CD14-positive monocyte (primary cell): ENCODE data around the gene GNAL. TPM values are rescaled to one million over a fixed set of nuclear protein-coding genes. Genes with fewer than 3 reads are reported as not detected.

Source experiments
- DNase-seq, 3 donors: peaks; one replicate each; pipeline ENCODE4 v3.0.0-alpha.2; 2011 to 2022
- H2AFZ ChIP-seq: 2 replicates; pipeline ENCODE4 v1.6.0; 2012; ENCODE audit warnings: mild to moderate bottlenecking, low read depth, low read length, inconsistent platforms; ENCODE audit not compliant: insufficient read depth, poor library complexity, severe bottlenecking
- H3K27ac ChIP-seq, 2 donors: 1 replicate in 1 of 2; 2 replicates in 1 of 2; pipeline ENCODE4 v1.5.1; 2012 to 2013; ENCODE audit warnings: low read length in 2 of 2, control low read depth in 1 of 2, inconsistent platforms in 1 of 2, low read depth in 1 of 2, mild to moderate bottlenecking in 1 of 2
- H3K27me3 ChIP-seq, 2 donors: one replicate each; pipeline versions ENCODE4 v1.6.0 to v1.6.1; 2011 to 2013; ENCODE audit warnings: low read length in 2 of 2; ENCODE audit not compliant: control insufficient read depth in 2 of 2, insufficient read depth in 2 of 2
- H3K36me3 ChIP-seq, 2 donors: replicated peaks in 1 of 2; 1 replicate in 1 of 2; 2 replicates in 1 of 2; pipeline versions ENCODE4 v1.5.1 to v1.6.1; 2012 to 2013; ENCODE audit warnings: low read length in 2 of 2, control low read depth in 1 of 2, inconsistent platforms in 1 of 2, mild to moderate bottlenecking in 1 of 2; ENCODE audit not compliant: insufficient read depth in 2 of 2, control insufficient read depth in 1 of 2
- H3K4me1 ChIP-seq, 2 donors: 1 replicate in 1 of 2; 2 replicates in 1 of 2; pipeline versions ENCODE4 v1.5.1 to v1.6.1; 2012 to 2013; ENCODE audit warnings: low read length in 2 of 2, control low read depth in 1 of 2, inconsistent platforms in 1 of 2, mild to moderate bottlenecking in 1 of 2, moderate library complexity in 1 of 2; ENCODE audit not compliant: insufficient read depth in 2 of 2, control insufficient read depth in 1 of 2
- H3K4me2 ChIP-seq: replicated peaks from 2 replicates; pipeline ENCODE3; 2012; ENCODE audit warnings: low read length, moderate library complexity, mild to moderate bottlenecking; ENCODE audit not compliant: poor library complexity, severe bottlenecking; ENCODE audit errors: extremely low read depth
- H3K4me3 ChIP-seq, 3 experiments: fragments of 200-600 bp in 1 of 3; sonication (generic) in 1 of 3; replicated peaks in 1 of 3; 1 replicate in 2 of 3; 2 replicates in 1 of 3; pipeline ENCODE4 v1.5.1; 2011 to 2013; ENCODE audit warnings: low read length in 3 of 3, mild to moderate bottlenecking in 3 of 3, control low read depth in 2 of 3, low read depth in 2 of 3, inconsistent platforms in 1 of 3, moderate library complexity in 1 of 3
- H3K79me2 ChIP-seq: 2 replicates; pipeline ENCODE4 v1.6.0; 2012; ENCODE audit warnings: mild to moderate bottlenecking, control low read depth, inconsistent platforms, low read length, moderate library complexity; ENCODE audit not compliant: insufficient read depth
- H3K9ac ChIP-seq: 2 replicates; pipeline ENCODE4 v1.6.0; 2017; ENCODE audit warnings: low read length, mild to moderate bottlenecking; ENCODE audit not compliant: insufficient read depth, poor library complexity, severe bottlenecking
- H3K9me3 ChIP-seq, 2 donors: replicated peaks in 1 of 2; 1 replicate in 1 of 2; 2 replicates in 1 of 2; pipeline versions ENCODE4 v1.5.1 to v1.6.1; 2012 to 2013; ENCODE audit warnings: low read length in 2 of 2, control low read depth in 1 of 2; ENCODE audit not compliant: control insufficient read depth in 1 of 2, insufficient read depth in 1 of 2
- H4K20me1 ChIP-seq: 2 replicates; pipeline ENCODE4 v1.6.0; 2012; ENCODE audit warnings: mild to moderate bottlenecking, low read length, control low read depth, moderate library complexity; ENCODE audit not compliant: insufficient read depth
- H3K27ac Mint-ChIP-seq, 7 donors: one replicate each; pipeline ENCODE4 v1.8.0; 2020; ENCODE audit warnings: mild to moderate bottlenecking in 7 of 7, mixed read lengths in 7 of 7, moderate library complexity in 6 of 7, inconsistent platforms in 2 of 7
- H3K27me3 Mint-ChIP-seq, 3 donors: one replicate each; pipeline ENCODE4 v1.8.0; 2021 to 2022; ENCODE audit warnings: low read depth in 3 of 3, mild to moderate bottlenecking in 3 of 3, mixed read lengths in 3 of 3, moderate library complexity in 3 of 3, inconsistent platforms in 1 of 3
- H3K36me3 Mint-ChIP-seq, 2 donors: one replicate each; pipeline ENCODE4 v1.8.0; 2020; ENCODE audit warnings: mixed read lengths in 2 of 2, inconsistent platforms in 1 of 2, mild to moderate bottlenecking in 1 of 2
- H3K4me1 Mint-ChIP-seq: one replicate; pipeline ENCODE4 v1.8.0; 2020; ENCODE audit warnings: mild to moderate bottlenecking, mixed read lengths
- H3K4me3 Mint-ChIP-seq, 2 donors: one replicate each; pipeline ENCODE4 v1.8.0; 2020; ENCODE audit warnings: mild to moderate bottlenecking in 2 of 2, mixed read lengths in 2 of 2, moderate library complexity in 1 of 2
- H3K9me3 Mint-ChIP-seq, 7 donors: one replicate each; pipeline ENCODE4 v1.8.0; 2020 to 2022; ENCODE audit warnings: mixed read lengths in 7 of 7, mild to moderate bottlenecking in 6 of 7, moderate library complexity in 6 of 7, inconsistent platforms in 2 of 7
- CTCF ChIP-seq: fragments of 200-600 bp; IDR thresholded peaks from one replicate; pipeline ENCODE4 v1.8.0; 2022; ENCODE audit warnings: antibody characterized with exemption, mild to moderate bottlenecking
- WGBS: methylation state at CpG from one replicate; pipeline ENCODE4 v1.1.5; 2013; ENCODE audit warnings: missing lambda C conversion rate; ENCODE audit not compliant: insufficient coverage; 5-methylcytosine and 5-hydroxymethylcytosine counted together
- intact Hi-C, 2 donors: fragments of 100-400 bp; cut with micrococcal nuclease; formaldehyde crosslinking; loops; one replicate each; pipeline versions ENCODE4 v1.15.0 to v1.15.1; 2023
- polyA plus RNA-seq, 3 donors: library from polyadenylated mRNA; depleted of rRNA in 1 of 3; unstranded in 2 of 3; stranded (reverse) in 1 of 3; fragments of 300-500 nt in 2 of 3; fragments of >200 nt in 1 of 3; fragmentation: Illumina TruSeq in 2 of 3; gene quantifications; 1 replicate in 2 of 3; 2 replicates in 1 of 3; pipeline ENCODE4 v1.2.3, GENCODE V29; 2012 to 2021

The GNAL gene
- polyA plus RNA-seq, 3 donors, result 0.01 to 0.03 TPM; not detected in 1

- Histone ChIP-seq H3K9me3 (no peaks in the 10 kb centered on the region), H3K27ac (peak overlapping the region; percentile 71 to 86), H3K79me2 (no peaks in the 10 kb centered on the region), H3K4me2 (peak overlapping the region; percentile 65), H2AFZ (no peak overlapping the region), H4K20me1 (no peaks in the 10 kb centered on the region), H3K27me3 (no peaks in the 10 kb centered on the region), H3K36me3 (peaks cover 25 to 35% of the 10 kb centered on the region in 2 donors), H3K4me1 (peaks cover 50 to 56% of the 10 kb centered on the region in 2 donors), H3K4me3 (peak overlapping the region in 1 of 3 experiments; percentile 35), H3K9ac (peak overlapping the region; percentile 1)
- TF ChIP-seq CTCF, result no peak
- intact Hi-C loops, result no loop called here
- peak; percentile 74 to 86 (median 81) for DNase-seq
- H3K27me3 Mint-ChIP-seq, result peaks cover 0 to 1% (median 0%) of the 10 kb centered on the region in 3 donors
- H3K36me3 Mint-ChIP-seq, result peaks cover 37 to 55% of the 10 kb centered on the region in 2 donors
- peak overlapping the region in 1 of 2 donors; percentile 55 for H3K4me3 Mint-ChIP-seq
- peaks cover 53% of the 10 kb centered on the region for H3K4me1 Mint-ChIP-seq
- WGBS, result no CpG with 5 or more reads among the region's 1 CpG
- no peaks in the 10 kb centered on the region for H3K9me3 Mint-ChIP-seq
- peak overlapping the region; percentile 90 to 95 (median 94) for H3K27ac Mint-ChIP-seq
Measured at GRCh38 chr18:11883153-11883552, 194.1 kb downstream of the GNAL start.

GRCh38 chr18:11884396-11885030 lies 195.4 kb downstream of the GNAL start:
- Histone ChIP-seq H3K27ac (peak overlapping the region; percentile 81 to 86), H3K9me3 (no peaks in the 10 kb centered on the region), H3K4me1 (peaks cover 50 to 56% of the 10 kb centered on the region in 2 donors), H3K36me3 (peaks cover 39 to 49% of the 10 kb centered on the region in 2 donors), H4K20me1 (no peaks in the 10 kb centered on the region), H3K4me3 (peak overlapping the region in 1 of 3 experiments; percentile 51), H3K4me2 (peak overlapping the region; percentile 1), H3K9ac (no peak overlapping the region), H2AFZ (peak overlapping the region; percentile 9), H3K79me2 (no peaks in the 10 kb centered on the region), H3K27me3 (no peaks in the 10 kb centered on the region)
- Mint-ChIP-seq H3K4me1 (peaks cover 53% of the 10 kb centered on the region), H3K27me3 (peaks cover 0 to 1% (median 0%) of the 10 kb centered on the region in 3 donors), H3K27ac (peak overlapping the region; percentile 88 to 95 (median 91)), H3K36me3 (peaks cover 50 to 65% of the 10 kb centered on the region in 2 donors), H3K4me3 (peak overlapping the region in 1 of 2 donors; percentile 34), H3K9me3 (no peaks in the 10 kb centered on the region)
- intact Hi-C loops, result no loop called here
- WGBS, result 74% methylated on average over 5 of the region's 12 CpGs
- DNase-seq, result no peak
- TF ChIP-seq CTCF, result no peak
